Skin of body (tissue), 2 donors: ENCODE measurements around the gene ABCB4. TPM values are rescaled to one million over a fixed set of nuclear protein-coding genes. Genes with fewer than 3 reads are reported as not detected.
A peak's percentile ranks its signal among the peaks of the same experiment; 100 is the strongest.

Experiments
- DNase-seq: peaks from one replicate; lab custom pipeline; 2025; lab: John Stamatoyannopoulos, UW
- total RNA-seq: library from RNA; depleted of rRNA; stranded (reverse); fragments of >200 nt; gene quantifications from one replicate; pipeline ENCODE4 v1.2.3, GENCODE V29; 2014

Gene ABCB4
- total RNA-seq, 1 donor from 2014 or later: 6.3 TPM

GRCh38 chr7:87424075-87424474, 51.4 kb downstream of the ABCB4 start:
- DNase-seq: no peak

DNA sequence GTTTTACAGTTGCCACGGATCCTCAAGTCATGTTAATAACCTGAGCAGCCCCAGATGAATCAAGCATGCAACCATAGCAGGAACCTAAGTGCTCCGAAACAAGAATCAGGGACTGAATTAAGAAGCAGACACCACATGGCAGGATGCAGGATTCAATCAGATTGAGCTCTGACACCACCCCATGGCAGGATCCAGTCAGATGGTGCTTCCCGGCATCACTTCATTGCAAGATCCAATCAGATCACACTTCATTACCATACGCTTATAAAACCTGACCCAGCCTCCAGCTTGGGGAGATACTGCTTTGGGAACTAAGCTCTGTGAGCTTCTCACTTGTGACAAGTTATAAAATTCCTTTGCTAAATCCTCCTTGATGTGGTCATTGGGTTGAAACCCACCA, 55.3 kb downstream of the ABCB4 start:
- no peak for DNase-seq

DNA sequence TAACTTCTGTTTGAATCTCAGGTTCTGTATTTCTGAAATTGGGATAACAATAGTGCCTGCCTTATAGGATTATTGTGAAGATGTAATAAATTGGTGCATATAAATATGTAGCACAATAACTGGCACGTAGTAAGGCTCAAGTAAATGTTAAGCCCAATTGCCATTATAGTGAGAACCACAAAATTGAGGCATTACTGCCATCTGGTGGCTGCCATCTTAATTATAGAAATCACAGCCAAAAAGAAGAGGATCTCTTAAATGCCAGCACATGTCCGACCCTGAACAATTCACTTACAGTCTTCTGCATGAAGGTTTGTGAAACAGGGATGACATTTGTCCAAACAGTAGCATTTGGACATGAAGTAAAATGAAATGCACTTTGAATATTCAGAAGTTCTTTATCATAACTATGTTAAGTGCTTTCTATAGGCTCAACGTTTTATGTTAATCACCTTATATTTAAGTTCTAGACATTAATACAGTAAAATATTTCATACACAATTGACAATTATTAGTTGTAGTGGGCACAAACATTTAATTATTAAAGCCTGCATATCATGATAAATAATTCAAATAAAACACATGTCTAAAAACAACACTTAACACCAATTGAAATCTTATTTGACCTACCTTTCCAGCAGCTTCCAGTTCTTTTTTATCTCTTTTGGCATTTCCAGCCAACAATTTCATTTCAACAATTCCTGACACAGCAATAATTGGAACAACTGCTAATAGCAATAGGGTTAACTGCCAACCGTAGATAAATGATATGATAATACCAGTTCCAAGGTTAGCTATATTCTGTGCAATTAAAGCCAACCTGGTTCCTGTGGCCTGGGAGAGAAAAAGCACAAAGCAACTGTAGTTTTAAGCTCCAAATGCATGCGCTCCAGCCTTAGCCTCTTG, 58.5 kb downstream of the ABCB4 start:
- peak; percentile 38 for DNase-seq

DNA sequence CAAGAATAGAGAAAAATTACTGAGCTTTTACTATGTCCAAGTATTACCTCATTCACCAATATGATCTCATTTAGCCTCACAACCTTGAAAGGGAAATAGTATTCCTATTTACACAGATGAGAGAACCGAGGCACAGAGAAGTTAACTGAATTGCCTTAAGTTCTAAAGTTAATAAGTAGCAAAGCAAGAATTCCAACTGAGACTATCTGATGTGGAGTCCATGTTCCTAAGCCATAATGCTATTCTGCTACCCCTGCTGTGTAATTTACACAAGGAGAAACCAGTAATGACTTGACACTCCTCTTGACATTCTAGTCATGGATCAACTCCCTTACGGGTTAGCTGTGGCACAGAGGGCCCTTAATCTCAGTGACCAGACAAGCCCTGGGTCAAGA, 60.7 kb downstream of the ABCB4 start:
- DNase-seq: no peak

- no peak for DNase-seq
Observed at GRCh38 chr7:87413951-87414793, 61.3 kb downstream of the ABCB4 start.

DNA sequence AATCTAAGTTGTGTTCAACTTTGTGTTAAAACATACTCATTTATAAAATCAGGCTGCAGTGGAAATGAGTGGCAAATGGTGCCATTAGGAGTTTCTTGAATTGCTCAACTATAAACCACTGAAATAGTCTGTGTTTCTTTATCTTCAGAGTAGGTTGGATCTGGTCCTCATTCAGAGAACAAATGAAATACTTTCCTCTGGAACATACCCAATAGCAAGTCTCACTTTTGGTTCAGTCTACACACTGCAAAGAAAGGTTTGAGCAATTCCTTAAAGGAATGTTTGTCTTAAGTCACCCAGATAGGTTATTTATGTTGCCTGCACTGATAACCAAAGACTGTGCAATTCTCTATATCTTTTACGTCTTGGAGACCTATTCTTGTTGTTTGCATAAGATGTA, 62.5 kb downstream of the ABCB4 start:
- DNase-seq: no peak

GRCh38 chr7:87411186-87411585, 64.3 kb downstream of the ABCB4 start:
- no peak for DNase-seq

DNA sequence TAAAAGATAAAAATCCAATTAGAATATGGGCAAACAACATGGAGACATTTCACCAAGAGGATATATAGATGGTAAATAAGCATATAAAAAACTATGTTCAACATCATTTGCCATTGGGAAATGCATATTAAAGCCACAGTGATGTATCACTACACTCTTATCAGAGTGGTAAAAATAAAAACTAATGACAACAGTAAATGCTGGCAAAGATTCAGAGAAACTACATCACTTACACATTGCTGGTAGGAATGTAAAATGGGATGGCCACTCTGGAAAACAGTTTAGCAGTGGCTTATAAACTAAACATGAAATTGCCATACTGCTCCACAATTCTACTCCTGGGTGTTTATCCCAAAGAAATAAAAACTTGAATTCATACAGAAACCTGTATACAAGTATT, 70.8 kb downstream of the ABCB4 start:
- no peak for DNase-seq

GRCh38 chr7:87398446-87398845, 77.0 kb downstream of the ABCB4 start:
- DNase-seq: no peak

GRCh38 chr7:87395442-87396020, 79.9 kb downstream of the ABCB4 start:
- DNase-seq: no peak

DNA sequence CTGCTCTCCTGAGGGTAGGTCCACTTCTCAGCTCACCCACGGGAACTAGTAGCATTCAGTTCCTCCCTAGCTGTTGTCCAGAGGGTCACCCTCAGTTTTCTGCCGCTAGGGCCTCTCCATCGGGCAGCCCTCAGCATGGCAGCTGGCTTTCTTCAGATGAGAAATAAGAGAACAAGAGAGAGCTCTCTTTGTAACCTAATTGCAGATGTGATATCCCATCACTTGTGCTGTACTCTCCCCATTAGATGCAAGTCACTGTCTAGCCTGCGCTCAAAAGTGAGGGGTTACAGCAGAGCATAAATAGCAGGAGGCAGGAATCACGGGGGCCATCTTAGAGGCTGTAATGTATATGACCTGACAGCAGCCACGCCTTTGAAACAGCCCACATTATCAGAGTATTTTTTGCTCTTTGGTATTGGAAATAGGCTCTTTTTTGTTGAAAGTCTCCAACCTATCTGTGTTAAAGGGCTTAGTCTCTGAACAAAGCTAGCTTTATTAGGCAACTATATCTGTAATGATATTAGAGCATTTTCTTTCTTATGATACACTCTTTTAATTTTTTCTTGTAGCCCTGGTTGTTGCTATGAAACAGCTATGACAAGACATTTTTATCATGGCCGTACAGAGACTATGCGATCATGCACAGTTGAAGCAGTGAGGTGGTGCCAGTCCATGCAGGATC, 84.3 kb downstream of the ABCB4 start:
- DNase-seq: no peak

- no peak for DNase-seq
Observed at GRCh38 chr7:87380905-87381304, 94.6 kb downstream of the ABCB4 start.

- no peak for DNase-seq
Observed at GRCh38 chr7:87375662-87376435, 99.6 kb downstream of the ABCB4 start.

- DNase-seq: no peak
Observed at GRCh38 chr7:87370660-87371180, 104.8 kb downstream of the ABCB4 start.

DNA sequence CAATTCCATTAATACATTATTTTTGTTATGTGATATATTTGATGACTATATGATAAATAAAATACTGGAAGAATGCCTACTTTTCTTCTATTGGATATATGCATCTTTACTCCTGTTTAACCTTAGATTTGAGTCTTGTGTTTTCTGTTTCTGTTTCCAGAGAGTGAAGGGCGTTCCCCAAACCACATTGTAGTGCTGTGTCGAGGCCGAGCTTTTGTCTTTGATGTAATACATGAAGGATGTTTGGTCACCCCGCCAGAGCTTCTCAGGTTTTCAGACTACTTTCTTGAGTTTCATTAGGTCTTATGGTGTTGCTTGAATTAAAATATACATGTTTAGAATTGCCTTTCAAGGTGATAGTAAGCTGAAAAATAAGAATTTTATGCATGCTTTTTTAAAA, 106.3 kb downstream of the ABCB4 start:
- no peak for DNase-seq

- no peak for DNase-seq
Observed at GRCh38 chr7:87364246-87364645, 111.2 kb downstream of the ABCB4 start.

DNA sequence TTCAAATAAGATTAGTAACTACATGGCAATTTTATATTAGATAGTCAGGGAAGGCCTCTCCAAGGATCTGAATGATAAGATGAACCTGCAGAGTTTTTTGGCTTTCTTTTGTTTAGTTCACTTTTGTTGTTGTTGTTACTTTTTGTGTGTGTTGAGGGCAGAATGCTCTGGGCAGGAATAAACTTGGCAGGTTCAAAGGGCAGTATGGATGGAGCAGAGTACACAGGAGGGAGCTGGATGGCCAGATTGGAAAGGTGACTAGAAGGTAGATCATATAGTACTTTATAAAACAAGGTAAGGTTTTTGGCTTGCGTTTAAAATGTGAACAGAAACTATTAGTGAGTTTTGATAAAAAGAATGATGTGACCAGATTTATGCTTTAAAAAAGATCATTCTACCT, 112.1 kb downstream of the ABCB4 start:
- no peak for DNase-seq

DNA sequence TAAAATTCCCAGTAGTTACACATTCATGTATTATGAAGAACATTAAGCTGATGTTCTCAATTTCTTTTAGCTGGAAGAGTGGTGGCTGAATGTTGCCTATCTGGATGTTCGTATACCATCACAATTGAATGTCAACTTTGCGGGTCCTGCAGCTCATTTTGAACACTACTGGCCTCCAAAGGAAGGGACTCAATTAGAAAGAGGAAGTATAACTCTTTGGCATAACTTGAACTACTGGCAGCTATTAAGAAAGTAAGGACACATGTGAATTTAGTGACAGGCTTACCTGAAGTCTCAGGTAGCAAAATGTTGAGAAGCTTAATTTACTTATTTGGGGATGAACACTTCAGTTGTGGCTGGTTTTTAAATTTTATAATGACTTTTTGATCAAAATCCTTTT, 114.2 kb downstream of the ABCB4 start:
- DNase-seq: no peak

GRCh38 chr7:87359366-87359765, 116.1 kb downstream of the ABCB4 start:
- no peak for DNase-seq

DNA sequence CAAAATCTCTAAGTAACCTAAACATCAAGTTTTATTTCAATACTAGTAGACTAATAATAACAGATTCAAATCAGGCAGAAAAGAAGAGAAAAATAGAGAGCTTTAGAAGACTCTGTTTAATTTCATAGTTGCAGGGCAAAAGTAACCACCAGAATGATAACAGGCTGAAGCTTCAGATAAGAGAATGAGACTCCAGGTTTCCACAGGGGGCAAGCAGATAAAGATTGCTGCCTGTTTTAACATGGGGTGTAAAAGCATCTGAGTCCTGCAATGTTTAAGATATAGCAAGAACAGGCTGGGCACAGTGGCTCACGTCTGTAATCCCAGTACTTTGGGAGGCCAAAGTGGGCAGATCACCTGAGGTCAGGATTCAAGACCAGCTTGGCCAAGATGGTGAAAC, 119.0 kb downstream of the ABCB4 start:
- DNase-seq: no peak

GRCh38 chr7:87354749-87355148, 120.7 kb downstream of the ABCB4 start:
- no peak for DNase-seq
